Stimulated activated CD4-positive, alpha-beta T cell treated with anti-CD3 and anti-CD28 coated beads, Interleukin-2, amount 100 ng/mL, for 4 hours (primary cell): Measurements from ENCODE around the gene SHCBP1.

Experiments
- DNase-seq: peaks from one replicate; pipeline ENCODE4 v3.0.0-alpha.2; 2020; ENCODE audit warnings: low read depth

The SHCBP1 gene

DNA sequence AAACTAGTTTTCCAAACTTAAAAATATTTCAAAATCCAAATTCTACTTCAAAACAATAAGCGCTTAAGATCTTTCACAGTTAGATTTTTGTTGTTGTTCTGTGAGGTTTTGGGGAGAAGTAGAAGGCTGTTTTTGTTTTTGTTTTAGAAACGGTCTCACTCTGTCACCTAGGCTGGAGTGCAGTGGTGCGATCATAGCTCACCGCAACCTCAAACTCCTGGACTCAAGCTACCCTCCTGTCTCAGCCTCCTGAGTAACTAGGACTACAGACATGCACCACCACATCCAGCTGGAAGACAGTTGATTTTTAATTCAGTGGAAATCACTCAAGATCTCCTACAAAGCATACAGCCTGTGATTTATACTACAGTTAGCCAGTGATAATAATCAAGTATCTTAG lies 2.7 kb downstream of the SHCBP1 start:
- no peak for DNase-seq

DNA sequence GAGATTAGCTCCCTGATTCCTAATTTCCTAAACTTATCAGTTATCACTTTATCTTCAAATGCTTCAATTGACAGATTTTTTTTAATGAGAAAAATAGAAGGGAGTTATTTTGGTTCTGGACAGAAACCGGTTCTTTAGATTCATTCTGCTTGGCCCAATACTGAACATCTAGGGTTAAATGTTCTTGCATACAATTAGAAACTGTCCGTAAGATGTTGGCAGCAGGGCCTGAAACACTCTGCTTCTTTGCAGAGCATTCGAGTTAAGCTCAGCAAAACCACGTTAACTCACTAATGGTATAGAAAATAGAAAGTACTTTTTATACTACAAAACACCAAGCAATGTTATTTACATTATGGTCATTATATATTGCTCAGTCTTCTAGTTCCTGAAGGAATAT lies 7.2 kb downstream of the SHCBP1 start:
- no peak for DNase-seq

DNA sequence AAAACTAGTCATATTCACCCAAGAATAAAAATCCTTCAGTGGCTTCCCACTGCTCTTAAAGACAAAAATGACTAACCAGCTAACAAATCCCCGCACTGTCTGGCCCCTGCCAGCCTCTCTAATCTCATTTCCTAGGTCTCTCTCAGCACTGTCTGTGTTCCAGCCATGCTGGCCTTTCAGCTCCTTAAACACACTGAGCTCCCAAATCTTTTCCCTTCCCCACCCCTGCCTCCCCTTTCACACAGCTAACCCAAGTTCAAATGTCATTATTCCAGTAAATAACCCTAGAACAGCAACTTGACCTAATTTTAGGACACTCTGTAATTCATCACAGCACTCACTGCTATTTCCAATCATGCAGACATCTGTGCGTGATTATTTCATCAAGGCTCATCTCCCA lies 7.8 kb downstream of the SHCBP1 start:
- no peak for DNase-seq

DNA sequence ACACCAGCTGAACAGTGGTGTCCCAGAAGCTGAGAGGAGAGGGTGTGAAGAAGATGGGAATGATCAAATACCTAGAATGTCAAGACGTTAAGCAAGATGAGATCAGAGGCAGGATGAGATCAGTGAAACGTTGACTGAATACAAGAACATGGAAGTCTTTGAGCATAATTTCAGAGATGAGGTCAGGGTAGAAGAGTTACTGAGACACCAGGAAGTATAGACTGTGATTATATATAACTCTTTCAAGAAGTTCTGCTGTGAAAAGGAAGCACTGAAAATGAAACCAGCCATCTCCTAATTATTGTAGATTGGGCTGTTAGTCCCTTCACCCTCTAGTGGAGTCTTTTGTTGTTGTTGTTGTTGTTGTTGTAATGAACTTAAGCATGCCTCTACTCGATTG lies 9.1 kb downstream of the SHCBP1 start:
- no peak for DNase-seq

DNA sequence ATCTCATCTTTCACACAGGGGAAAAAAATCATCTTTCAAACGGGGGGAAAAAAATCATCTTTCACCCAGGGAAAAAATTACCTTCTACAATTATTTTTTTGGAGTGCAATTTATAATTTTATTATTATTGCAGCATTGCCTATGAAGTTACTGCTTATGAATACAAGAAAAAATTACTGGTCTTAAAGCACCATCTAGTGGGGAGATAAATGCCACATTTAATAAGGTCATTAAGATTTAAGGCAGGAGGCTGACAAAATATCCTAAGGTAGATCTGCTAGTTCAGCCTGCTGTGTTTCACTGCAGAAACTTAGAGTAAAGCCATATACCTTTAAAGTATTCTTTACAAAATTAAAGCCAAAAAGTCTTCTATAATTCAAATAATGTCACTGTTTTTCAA lies 13.7 kb downstream of the SHCBP1 start:
- DNase-seq: no peak

DNA sequence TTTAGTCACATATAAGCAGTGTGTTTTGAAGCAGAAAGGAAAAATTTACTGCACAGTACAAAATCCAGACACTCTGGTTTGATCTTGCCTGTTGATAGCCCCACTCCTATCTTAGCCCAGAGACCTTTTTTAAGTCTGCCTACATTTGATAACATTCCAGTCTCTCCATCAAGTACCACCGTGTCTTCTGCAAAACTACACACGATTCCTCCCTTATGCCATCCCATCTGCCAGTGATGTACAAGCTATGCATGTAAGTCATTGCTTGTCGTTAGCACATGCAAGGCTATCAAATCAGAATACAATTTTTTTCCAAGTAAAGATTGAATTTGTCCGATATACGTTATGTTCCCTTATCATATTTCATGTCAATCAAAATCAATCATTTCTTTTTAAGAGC lies 14.9 kb downstream of the SHCBP1 start:
- no peak for DNase-seq

DNA sequence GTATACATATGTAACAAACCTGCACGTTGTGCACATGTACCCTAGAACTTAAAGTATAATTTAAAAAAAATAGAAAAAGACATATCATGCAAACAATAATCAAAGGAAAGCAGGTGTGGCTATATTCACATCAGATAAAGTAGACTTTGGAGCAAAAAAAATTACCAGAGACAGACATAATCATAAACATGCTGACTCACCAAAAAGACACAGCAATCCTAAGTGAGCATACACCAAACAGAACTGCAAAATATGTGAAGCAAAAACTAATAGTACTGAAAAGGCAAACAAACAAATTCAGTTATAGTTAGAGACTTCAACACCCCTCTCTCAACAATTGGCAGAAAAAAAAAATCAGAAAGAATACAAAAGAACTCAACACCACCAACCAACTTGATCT lies 29.9 kb downstream of the SHCBP1 start:
- DNase-seq: no peak

DNA sequence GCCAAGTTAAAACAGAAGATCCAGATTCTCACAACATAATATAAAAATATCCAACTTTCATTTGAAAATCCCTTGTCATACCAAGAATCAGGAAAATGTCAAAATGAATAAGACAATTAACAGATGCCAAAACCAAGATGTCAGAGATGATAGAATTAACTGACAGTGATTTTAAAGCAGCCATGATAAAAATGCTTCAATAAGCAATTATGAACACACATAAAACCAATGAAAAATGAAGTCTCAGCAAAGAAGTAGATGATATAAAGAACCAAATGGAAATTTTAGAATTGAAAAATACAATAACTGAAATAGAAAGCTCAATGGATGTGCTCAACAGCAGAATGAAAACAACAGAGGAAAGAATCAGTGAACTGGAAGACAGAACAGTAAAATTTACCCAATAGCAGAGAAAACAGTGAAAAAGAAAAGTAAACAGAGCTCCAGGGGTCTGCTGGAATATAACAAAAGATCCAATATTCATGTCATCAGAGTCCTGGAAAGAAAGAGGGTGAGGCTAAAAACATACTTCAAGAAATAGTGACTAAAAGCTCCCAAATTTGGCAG lies 35.1 kb downstream of the SHCBP1 start:
- DNase-seq: no peak

DNA sequence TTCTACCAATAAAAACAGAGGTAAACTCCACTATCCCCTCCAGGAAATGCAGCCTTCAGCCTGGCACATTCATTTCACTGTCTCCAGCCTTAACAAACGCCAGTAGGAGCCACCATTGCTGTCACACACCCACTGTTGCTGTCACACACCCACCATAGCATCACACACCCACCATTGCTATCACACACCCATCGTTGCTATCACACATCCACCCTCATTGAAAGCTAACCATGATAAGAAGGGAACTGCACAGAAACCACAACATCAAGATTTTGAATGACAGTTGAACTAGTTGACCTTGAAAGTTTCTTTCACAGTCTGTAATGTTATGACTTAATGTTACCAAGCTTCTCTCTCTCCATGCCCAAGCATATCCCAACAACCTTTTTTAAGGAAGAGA lies 38.1 kb downstream of the SHCBP1 start:
- no peak for DNase-seq

DNA sequence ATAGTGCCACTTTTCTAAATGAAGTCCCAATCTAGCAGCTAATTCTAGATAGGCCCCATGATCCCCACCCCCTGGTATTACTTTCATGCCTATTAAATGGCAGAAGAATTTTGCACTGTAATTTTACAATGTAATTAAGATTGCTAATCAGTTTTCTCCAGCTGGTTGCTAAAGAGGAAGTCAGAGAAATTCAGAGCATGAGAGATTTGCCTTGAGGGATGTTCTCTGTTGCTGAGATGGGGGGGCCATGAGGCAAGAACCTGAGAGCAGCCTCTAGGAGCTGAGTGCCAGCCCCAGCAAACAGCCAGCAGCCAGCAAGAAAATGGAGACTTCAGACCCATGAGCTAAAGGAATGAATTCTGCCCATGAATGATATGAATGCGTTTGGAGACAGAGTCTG lies 38.9 kb downstream of the SHCBP1 start:
- DNase-seq: no peak

DNA sequence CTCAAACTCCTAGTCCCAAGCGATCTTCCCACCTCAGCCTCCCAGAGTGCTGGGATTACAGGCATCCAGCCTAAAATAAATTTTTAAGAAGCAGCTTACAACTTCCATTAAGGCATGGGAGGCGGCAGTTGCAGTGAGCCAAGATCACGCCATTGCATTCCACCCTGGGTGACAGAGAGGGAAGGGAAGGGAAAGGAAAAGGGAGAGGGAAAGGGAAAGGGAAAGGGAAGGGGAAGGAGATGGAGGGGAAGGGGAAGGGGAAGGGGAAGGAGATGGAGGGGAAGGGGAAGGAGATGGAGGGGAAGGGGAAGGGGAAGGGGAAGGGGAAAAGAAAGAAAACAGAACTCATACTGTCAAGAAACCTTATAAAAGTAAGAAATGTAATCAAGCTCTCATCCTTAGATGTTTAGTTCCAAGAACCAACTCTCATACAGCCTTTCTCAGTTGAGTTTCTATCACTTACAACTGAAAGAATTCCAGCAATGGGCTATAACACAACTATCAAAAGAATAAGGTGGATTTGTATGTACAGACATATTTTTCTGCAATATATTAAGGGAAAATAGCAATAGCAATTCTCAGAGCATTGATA lies 43.1 kb downstream of the SHCBP1 start:
- no peak for DNase-seq

DNA sequence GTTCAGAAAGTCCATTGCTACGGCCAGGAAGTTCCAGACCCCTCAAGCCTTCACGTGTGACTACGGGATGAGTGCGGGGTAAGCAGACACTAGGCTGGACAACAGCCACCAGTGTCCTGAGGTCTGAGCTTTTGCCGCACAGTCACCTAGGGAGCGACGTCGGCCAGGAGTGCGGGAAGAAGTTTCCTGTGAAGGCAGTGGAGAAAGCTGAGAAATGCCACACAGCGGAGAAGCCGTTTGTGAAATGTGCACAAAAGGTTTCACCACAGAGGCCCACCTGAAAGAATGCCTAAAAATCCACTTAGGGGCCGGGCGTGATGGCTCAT lies 47.4 kb downstream of the SHCBP1 start:
- no peak for DNase-seq

DNA sequence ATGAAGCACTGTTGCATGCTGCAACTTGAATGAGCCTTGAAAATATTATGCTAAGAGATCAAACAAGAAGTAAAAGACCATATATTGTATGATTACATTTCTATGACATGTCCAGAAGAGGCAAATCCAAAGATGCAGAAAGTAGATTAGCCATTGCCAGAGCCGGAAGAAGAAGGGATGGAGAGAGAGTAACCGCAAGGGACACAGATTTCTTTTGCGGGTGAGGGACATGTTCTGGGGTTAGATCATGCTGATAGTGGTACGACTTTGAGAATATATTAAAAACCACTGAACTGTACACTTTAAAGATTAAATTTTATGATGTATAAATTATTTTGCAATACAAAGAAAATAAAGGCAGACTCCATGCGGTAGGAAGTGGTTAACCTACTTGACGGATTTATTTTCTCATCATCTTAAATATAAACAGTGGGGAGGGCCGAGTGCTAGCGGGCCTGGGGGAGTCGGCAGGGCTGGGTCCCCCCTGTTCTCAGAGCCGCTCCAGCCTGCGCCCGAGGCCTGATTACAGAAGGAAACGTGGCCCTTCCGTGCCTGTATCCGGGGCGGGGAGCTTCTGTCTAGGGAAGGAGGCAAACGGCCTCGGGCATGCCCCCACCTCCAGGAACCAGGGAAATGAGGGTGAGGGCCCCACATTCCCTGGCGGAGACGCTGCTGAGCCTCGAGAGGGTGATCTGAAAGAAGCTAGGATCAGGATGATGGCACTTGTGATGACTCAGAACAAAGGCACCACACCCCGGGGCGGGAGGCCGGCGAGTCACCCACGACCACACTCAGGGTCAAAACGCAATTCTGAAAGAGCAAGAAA lies 48.0 kb downstream of the SHCBP1 start:
- no peak for DNase-seq

DNA sequence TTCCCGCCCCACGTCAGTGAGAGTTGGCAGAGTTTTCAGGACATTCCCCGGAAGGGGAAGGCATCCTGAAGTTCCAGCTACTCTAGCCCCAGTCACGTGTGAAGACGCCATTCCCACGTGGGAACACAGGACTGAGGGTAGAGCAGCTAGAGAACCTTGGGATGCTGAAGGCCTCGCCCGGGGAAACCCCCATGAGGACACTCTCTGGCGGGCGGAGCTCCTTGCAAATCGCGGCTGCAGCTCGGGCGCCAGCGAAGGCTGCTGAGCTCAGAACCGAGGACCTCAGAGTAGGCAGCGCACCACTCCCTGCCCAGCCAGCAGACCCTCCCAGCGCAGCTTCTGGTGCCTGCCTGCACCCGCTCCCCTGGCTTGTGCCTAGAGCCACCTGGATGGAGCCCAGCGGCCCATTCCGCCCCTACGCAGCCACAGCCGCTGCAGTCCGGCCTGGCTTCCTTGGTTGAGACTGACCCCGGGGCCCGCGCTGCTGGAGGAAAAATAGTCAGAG lies 51.9 kb downstream of the SHCBP1 start:
- no peak for DNase-seq

DNA sequence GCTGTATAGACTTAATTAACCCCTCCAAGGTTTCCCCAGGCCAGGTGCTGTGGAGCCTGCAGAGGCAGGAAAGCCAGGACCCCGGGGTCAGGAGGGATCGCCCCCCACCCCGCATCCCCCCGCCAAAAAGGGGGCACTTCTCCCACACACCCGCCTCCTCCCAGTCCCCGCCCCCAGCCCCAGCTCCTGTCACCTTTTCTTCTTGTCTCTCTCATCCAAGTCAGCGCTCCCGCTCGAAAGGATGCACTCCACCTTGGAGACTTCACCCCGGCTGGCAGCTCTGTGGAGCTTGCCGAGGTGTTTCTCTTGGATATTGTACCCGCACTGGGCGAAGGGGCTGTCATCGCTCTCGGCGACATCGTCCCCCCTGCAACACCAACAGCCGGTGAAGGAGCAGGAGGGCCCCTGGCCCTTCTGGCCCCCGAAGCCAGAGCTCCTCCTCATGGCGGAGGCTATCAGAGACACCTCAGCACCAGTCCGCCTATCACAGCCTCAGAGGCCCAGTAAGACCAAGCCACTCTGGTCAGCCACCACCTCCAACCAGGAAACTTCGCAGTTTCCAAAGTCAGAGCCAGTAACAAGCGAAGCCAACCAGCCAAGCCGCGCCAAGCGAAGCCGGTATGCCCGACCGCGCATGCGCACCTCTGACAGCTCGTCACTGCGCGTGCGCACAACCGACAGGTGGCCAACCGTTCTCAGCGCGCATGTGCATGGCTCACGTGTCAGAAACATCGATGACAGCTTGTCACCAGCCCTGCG lies 52.5 kb downstream of the SHCBP1 start:
- no peak for DNase-seq

DNA sequence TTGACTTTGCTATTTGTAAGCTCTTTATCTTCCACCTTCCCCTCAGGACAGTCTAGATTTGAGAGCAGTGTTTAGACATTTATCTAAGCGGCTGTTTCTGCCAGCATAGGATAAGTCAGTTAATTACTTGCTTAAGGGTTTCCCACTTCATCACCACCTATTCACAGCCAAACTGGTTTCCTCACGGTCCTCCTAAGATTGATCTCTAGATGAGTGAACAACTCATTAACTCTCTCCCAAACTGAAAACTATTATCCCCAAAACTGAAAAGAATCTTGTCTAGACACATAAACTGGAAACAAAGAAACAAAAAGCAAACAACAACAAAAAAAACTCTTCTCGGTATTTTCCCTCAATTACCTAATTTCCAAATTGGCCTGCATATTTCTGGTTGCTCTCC lies 58.2 kb downstream of the SHCBP1 start:
- DNase-seq: no peak

DNA sequence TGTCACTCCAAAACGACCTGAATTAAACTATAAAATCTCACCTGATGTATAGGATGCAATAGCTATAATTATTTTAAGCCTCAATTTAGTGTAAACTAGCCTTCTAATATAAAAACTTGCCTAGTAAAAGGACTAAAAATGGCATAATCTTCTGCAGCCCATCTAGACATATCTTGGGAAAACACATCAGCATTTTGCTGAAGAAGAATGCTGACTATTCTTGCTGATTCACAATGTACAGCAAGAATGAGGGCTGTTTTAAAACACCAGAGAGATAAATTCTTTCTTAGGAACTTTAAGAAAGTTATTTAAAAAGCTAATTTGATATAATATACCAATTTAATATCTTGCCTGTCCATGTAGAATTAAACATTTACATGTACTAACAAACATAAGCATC lies 63.2 kb downstream of the SHCBP1 start:
- DNase-seq: no peak

DNA sequence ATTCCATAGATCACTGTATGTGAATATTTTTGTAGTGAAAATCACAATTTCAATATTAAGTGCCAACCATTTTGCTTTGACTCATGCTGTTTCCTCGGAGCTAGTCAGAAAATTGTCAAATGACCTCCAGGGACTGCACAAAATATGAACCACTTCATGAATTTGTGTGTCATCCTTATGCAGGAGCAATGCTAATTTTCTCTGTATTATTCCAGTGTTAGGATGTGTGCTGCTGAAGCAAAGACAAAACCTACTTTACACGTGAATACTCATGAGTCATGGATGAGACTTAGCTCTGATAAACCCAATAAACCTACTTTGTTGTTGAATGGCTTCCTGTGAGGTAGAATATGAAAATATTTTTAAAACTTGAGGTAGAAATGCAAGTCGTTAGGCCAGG lies 65.2 kb downstream of the SHCBP1 start:
- DNase-seq: no peak

DNA sequence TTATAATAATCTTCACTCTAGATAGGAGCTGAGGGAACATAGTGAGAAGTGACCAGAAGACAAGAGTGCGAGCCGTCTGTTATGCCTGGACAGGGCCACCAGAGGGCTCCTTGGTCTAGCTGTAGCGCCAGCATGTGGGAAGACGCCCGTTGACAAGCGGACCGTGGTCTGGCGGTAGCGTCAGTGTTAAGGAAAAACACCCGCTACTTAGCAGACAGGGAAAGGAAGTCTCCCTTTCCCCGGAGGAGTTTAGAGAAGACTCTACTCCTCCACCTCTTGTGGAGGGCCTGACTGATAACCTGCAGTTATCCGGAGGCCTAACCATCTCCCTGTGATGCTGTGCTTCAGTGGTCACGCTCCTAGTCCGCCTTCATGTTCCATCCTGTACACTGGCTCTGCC lies 66.7 kb downstream of the SHCBP1 start:
- DNase-seq: peak; percentile 14

DNA sequence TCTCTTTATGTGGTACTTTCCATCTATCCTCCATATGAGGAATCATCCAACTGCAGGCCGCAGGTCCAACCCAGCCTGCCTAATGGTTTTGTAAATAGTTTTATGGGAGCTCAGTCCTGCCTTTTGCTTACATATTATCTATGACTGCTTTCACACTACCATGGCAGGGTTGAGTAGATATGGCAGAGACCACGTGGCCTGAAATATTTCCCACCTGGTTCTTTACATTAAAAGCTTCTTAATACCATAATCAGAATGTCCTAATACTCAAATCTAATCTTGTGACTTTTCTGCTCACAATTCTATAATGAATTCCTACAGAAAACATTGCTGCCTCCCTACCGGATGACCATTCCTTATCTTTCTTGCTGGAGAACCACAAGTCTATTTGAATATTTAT lies 71.7 kb downstream of the SHCBP1 start:
- DNase-seq: no peak
